HG03442 (cell line): ENCODE results near the gene TBC1D3H.
"Not testable (repeated sequence)": the region's sequence is repeated elsewhere in the genome, so short reads cannot be mapped to it uniquely, and the experiment has no call there.

Experiments
- ATAC-seq: cut with Tn5 transposase; IDR thresholded peaks from one replicate; pipeline ENCODE4 v1.9.1; 2021; ENCODE audit warnings: mild to moderate bottlenecking, moderate library complexity; ENCODE audit not compliant: unreplicated experiment

Gene TBC1D3H

GRCh38 chr17:36388385-36389245 lies at the start of gene TBC1D3H:
TSS of gene TBC1D3H (minus strand) at chr17:36388435. CDS start at chr17:36386895, 1,540 bp downstream.
- not testable (repeated sequence) for ATAC-seq

- ATAC-seq = not testable (repeated sequence)
These were observed 40.7 kb upstream of the TBC1D3H start for GRCh38 chr17:36428891-36429290.

GRCh38 chr17:36415180-36415941 lies 27.1 kb upstream of the TBC1D3H start:
- ATAC-seq = not testable (repeated sequence)

GRCh38 chr17:36390943-36391645 lies 2.9 kb upstream of the TBC1D3H start:
- ATAC-seq = not testable (repeated sequence)

- not testable (repeated sequence) for ATAC-seq
These were observed 12.3 kb downstream of the TBC1D3H start for GRCh38 chr17:36375938-36376337.

- not testable (repeated sequence) for ATAC-seq
These were observed 25.7 kb downstream of the TBC1D3H start for GRCh38 chr17:36362496-36362895.
